Thyroid gland (tissue), 4 donors: ENCODE measurements around the gene ABO. TPM values are rescaled to one million over a fixed set of nuclear protein-coding genes. Genes with fewer than 3 reads are reported as not detected.
"Not testable (repeated sequence)": the region's sequence is repeated elsewhere in the genome, so short reads cannot be mapped to it uniquely, and the experiment has no call there.

ENCODE experiments used
- DNase-seq, 2 donors: peaks; one replicate each; pipeline ENCODE4 v3.0.0-alpha.2; 2019
- H3K27ac ChIP-seq, 3 donors: fragments of 200-600 bp; sonication (generic); 1 replicate in 2 of 3; 2 replicates in 1 of 3; pipeline ENCODE4 v1.5.1; 2016 to 2019; ENCODE audit warnings: mild to moderate bottlenecking in 1 of 3, moderate library complexity in 1 of 3
- H3K27me3 ChIP-seq: fragments of 200-600 bp; sonication (generic); one replicate; pipeline ENCODE4 v1.5.1; 2019
- H3K36me3 ChIP-seq, 2 donors: fragments of 200-600 bp; sonication (generic); one replicate each; pipeline ENCODE4 v1.5.1; 2016 to 2019
- H3K4me1 ChIP-seq, 2 donors: fragments of 200-600 bp; sonication (generic); one replicate each; pipeline ENCODE4 v1.5.1; 2017 to 2019
- H3K4me3 ChIP-seq, 3 donors: fragments of 200-600 bp; sonication (generic); replicated peaks in 1 of 3; 1 replicate in 2 of 3; 2 replicates in 1 of 3; pipeline ENCODE4 v1.5.1; 2016; ENCODE audit warnings: mild to moderate bottlenecking in 1 of 3
- H3K9me3 ChIP-seq: fragments of 200-600 bp; sonication (generic); one replicate; pipeline ENCODE4 v1.5.1; 2017
- CTCF ChIP-seq, 6 experiments: fragments of 200-600 bp in 3 of 6; fragments of 450-650 bp in 3 of 6; sonication (generic) in 3 of 6; IDR thresholded peaks; one replicate each; pipeline ENCODE4 v1.5.1; 2016 to 2019; ENCODE audit warnings: antibody characterized with exemption in 6 of 6, mild to moderate bottlenecking in 2 of 6, inconsistent platforms in 1 of 6, moderate library complexity in 1 of 6
- POLR2A ChIP-seq, 2 donors: fragments of 450-650 bp; IDR thresholded peaks; one replicate each; pipeline ENCODE4 v1.6.1; 2017; ENCODE audit warnings: antibody characterized with exemption in 2 of 2, mild to moderate bottlenecking in 2 of 2, moderate library complexity in 1 of 2
- WGBS, 2 donors: methylation state at CpG; one replicate each; pipeline ENCODE4 v1.1.5; 2017; 5-methylcytosine and 5-hydroxymethylcytosine counted together
- intact Hi-C: fragments of 100-400 bp; cut with DNase I; formaldehyde crosslinking; loops from one replicate; pipeline ENCODE4 v1.15.1; 2023
- total RNA-seq, 4 donors: library from RNA; depleted of rRNA; stranded (reverse); fragments of >200 nt; gene quantifications; one replicate each; pipeline ENCODE4 v1.2.3, GENCODE V29; 2016

The ABO gene
- total RNA-seq, 4 donors from 2014 or later: 15.7 to 32.6 (median 24.9) TPM

DNA sequence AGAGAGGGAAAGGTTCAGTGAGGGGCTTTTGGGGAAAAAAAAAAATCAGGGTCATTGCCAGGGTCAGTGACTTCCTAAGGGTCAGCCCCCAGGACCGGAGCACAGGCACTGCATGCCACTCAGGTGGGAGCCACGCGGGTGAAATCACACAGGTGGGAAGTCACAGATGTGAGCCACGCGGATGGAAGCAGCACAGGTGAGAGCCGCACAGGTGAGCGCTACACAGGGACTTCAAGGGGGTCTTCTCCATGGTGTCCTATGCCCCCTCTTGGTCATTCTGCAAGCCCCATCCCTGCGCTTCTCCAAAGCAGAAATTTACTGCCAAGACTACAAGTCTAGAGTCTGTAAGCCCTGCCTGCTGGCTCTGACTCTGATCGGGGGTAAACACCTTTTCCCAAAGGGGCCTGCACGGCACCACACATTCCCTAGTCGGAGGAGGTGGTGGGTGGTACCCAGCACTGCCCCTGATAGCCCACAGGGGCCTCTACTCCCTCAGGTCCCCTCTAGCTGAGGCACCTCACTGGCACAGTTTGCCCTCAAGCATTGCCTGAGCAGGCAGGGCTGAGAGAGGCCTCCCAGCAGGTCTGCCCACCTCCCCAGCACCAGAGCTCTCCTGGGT, 47.6 kb downstream of the ABO start:
- intact Hi-C loops: no loop called here
- 84 to 88% methylated on average over 7 to 8 of the region's 11 CpGs for WGBS, 2 donors
- no peak overlapping the region for H3K27ac ChIP-seq
- no peak for DNase-seq
- no peaks in the 10 kb centered on the region for H3K36me3 ChIP-seq
- no peaks in the 10 kb centered on the region for H3K4me1 ChIP-seq
- no peaks in the 10 kb centered on the region for H3K9me3 ChIP-seq
- TF ChIP-seq POLR2A (IDR thresholded peaks at IDR 0.05) (no peak), CTCF (IDR thresholded peaks at IDR 0.05) (no peak)
- no peak overlapping the region for H3K4me3 ChIP-seq
- H3K27me3 ChIP-seq: no peaks in the 10 kb centered on the region

DNA sequence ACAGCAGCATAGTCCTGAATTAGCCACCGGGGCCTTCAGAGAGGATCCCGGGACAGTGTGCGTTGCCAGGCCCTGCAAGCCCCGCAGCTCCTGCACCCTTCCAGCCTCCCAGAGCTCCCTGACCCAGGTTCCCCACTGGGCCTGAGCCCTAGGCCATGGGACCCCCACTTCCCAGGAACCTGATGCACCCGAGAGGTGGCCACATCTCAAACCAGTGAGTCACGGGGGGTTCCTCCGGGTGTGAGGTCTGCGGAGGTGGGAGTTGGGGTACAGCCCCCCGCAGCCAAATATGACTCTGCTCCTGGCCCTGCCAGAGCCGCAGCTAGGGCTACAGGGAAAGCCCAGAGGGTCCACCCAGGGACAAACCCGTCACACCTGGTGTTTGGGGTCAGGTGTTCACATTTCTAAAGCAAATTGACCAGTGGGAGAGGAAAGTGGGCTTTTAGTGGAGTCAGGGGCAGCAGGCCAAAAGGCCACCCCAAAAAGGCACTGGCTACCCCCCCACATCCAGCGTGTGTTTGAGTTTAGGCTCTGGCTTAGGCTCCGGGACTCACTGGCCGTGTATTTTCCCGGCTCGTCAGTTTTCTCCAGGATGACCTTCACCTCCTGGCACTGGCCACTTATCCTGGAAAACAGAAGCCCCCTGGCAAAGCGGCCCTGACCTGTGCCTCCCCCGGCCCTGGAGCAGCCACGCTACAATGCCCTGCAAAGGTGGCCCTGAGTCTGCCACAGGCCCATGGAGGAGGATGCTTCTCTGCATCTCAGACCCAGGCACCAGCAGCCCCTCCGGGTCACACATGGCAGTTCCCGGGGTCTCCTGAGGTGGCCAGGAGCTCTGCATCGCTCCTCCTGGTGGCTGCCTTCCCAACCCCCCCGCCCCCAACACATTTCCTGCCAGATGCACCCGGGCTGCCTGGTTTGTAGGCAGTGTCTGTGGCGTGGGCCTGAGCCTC, 48.5 kb downstream of the ABO start:
- Histone ChIP-seq H3K27me3 (no peaks in the 10 kb centered on the region), H3K27ac (no peak overlapping the region), H3K4me1 (no peaks in the 10 kb centered on the region), H3K36me3 (no peaks in the 10 kb centered on the region), H3K9me3 (no peaks in the 10 kb centered on the region), H3K4me3 (no peak overlapping the region)
- intact Hi-C loops: no loop called here
- DNase-seq: no peak
- no peak for TF ChIP-seq CTCF (IDR thresholded peaks at IDR 0.05)
- TF ChIP-seq POLR2A (IDR thresholded peaks at IDR 0.05): no peak
- WGBS, 2 donors: 72 to 81% methylated on average over 10 to 17 of the region's 25 CpGs

DNA sequence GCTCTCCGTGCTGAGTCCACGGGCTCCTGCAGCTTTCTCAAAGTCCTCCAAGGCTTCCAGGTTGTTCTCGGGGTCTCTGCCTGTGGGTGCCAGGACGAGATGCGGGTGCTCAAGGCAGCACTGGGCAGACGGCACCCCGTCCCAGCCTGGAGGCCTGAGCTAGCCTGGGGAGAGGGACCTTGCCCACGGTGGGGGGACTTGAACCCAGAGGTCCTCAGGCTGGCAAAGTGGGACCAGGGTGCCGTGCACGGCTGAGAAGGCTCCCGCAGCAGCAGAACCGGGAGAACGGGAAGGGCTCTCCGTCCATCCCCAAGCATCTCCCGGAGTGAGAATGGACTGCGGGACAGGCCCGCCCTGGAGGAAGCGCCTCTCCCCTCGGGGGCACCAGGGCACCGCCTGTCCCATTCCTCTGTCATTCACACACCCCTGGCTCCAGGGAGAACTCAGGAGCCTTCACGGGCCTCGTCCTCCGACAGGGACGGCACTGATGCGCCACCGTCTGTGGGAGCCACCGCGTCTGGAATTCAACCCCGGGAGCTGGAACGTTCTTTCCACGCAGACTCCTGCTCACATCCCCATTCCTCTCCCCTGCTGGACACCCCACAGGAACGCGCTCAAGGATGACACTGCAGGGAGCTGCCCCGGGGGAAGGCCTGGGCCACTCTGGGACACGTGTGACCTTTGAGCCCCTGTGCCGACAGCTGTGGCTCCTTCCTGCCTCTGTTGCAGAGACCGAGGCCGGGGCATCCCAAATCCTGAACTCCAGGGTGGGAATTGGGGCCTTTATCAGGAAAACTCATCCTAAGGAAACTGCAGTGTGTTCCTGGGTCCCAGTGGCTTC, 49.6 kb downstream of the ABO start:
- Histone ChIP-seq H3K36me3 (no peaks in the 10 kb centered on the region), H3K27ac (no peak overlapping the region), H3K27me3 (no peaks in the 10 kb centered on the region), H3K4me3 (no peak overlapping the region), H3K9me3 (no peaks in the 10 kb centered on the region), H3K4me1 (no peaks in the 10 kb centered on the region)
- TF ChIP-seq POLR2A (IDR thresholded peaks at IDR 0.05) (no peak), CTCF (IDR thresholded peaks at IDR 0.05) (no peak)
- DNase-seq: no peak
- intact Hi-C loops: no loop called here
- WGBS, 2 donors: 81 to 83% methylated on average over 15 to 37 of the region's 38 CpGs

DNA sequence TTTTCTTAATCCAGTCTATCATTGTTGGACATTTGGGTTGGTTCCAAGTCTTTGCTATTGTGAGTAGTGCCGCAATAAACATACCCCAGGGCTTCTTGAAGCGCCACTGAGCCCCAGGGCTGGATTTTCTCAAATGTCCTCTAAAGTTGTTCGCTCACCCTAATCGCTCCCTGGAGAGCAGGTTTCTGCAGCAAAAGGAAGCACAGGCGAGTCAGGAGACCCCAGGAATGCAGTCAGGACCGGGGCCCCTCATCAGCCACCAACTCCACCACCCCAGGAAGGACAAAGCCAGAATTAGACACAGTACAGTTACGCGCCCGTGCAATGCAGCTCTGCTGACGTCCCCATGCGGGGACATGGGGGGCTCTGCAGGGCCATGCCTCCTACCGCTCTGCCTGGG, 50.2 kb downstream of the ABO start:
- TF ChIP-seq POLR2A (IDR thresholded peaks at IDR 0.05): no peak
- TF ChIP-seq CTCF (IDR thresholded peaks at IDR 0.05): no peak
- Histone ChIP-seq H3K4me1 (no peaks in the 10 kb centered on the region), H3K4me3 (no peak overlapping the region), H3K27ac (no peak overlapping the region), H3K9me3 (no peaks in the 10 kb centered on the region), H3K27me3 (no peaks in the 10 kb centered on the region), H3K36me3 (no peaks in the 10 kb centered on the region)
- intact Hi-C loops: no loop called here
- WGBS, 2 donors: 87 to 88% methylated on average over 11 to 12 of the region's 12 CpGs
- no peak for DNase-seq

DNA sequence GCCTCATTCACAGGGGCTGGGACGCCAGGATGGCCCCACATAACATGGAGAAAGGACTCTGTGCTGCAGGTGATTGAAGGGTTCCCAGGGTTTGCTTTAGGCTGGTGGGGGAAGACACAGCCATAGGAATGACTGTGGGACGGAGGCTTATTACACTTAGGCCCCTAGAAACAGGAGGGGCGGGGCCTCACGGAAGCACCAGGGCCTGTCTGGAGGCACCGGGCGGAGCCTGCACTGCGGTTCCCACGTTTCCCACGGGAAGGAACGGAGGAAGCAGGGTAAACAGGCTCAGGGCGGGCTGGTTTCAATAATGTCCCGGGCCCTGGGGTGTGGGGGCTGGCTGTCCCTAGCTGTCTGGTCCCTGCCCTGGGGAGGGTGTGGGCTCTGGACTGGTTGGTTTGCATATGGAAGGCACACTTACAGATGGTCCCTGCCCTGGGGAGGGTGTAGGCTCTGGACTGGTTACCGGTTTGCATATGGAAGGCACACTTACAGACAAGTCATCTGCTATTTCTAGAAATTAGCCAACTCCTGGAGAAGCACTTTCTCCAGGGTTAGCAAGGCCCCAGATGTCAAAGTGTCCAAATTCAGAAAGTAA, 51.7 kb downstream of the ABO start:
- H3K27me3 ChIP-seq, H3K4me1 ChIP-seq, intact Hi-C loops, H3K9me3 ChIP-seq, H3K4me3 ChIP-seq, DNase-seq, H3K36me3 ChIP-seq: not testable (repeated sequence)
- WGBS, 2 donors: 40 to 60% methylated on average over 13 of the region's 13 CpGs
- H3K27ac ChIP-seq: peak overlapping the region in 1 of 3 donors; percentile 0

- H3K9me3 ChIP-seq, H3K4me3 ChIP-seq, H3K4me1 ChIP-seq, H3K27ac ChIP-seq, intact Hi-C loops, H3K27me3 ChIP-seq, H3K36me3 ChIP-seq, DNase-seq: not testable (repeated sequence)
- 77 to 81% methylated on average over 3 to 12 of the region's 12 CpGs for WGBS, 2 donors
Observed at GRCh38 chr9:133221994-133222393, 53.0 kb downstream of the ABO start.
